ENCODE measurements around the gene TADA3.
A peak's percentile ranks its signal among the peaks of the same experiment; 100 is the strongest.

TADA3 gene

GRCh38 chr3:9810433-9810770 is 18.1 kb upstream of the TADA3 start:
- DNase-seq (ENCODE audit: low read depth in 2 of 2) = peak in 1 of 2 donors; percentile 25
- no peak for TF ChIP-seq CTCF (IDR thresholded peaks at IDR 0.05; ENCODE audit: low read depth, low read length)
- peak overlapping the region; percentile 52 to 56 for H3K4me3 ChIP-seq (replicated peaks in 1 of 2; ENCODE audit: low read depth in 2 of 2, low read length in 2 of 2)

GRCh38 chr3:9809615-9810432 is 17.6 kb upstream of the TADA3 start, which contains the start of gene TTLL3:
TSS of gene TTLL3 (plus strand) at chr3:9810262. CDS start at chr3:9810662, 400 bp downstream.
- TF ChIP-seq CTCF (IDR thresholded peaks at IDR 0.05; ENCODE audit: low read depth, low read length) = no peak
- DNase-seq (ENCODE audit: low read depth in 2 of 2) = peak; percentile 59 to 72
- H3K4me3 ChIP-seq (replicated peaks in 1 of 2; ENCODE audit: low read depth in 2 of 2, low read length in 2 of 2) = peak within 1 kb of the TSS; percentile 52 to 56

GRCh38 chr3:9809239-9809614 is 17.0 kb upstream of the TADA3 start:
- DNase-seq (ENCODE audit: low read depth in 2 of 2) = no peak
- peak overlapping the region; percentile 52 to 56 for H3K4me3 ChIP-seq (replicated peaks in 1 of 2; ENCODE audit: low read depth in 2 of 2, low read length in 2 of 2)
- no peak for TF ChIP-seq CTCF (IDR thresholded peaks at IDR 0.05; ENCODE audit: low read depth, low read length)

GRCh38 chr3:9808345-9809037 is 16.2 kb upstream of the TADA3 start:
- TF ChIP-seq CTCF (IDR thresholded peaks at IDR 0.05; ENCODE audit: low read depth, low read length) = peak; percentile 31
- DNase-seq (ENCODE audit: low read depth in 2 of 2) = peak; percentile 23 to 48
- H3K4me3 ChIP-seq (replicated peaks in 1 of 2; ENCODE audit: low read depth in 2 of 2, low read length in 2 of 2) = no peak overlapping the region

GRCh38 chr3:9807981-9808344 is 15.7 kb upstream of the TADA3 start:
- H3K4me3 ChIP-seq (replicated peaks in 1 of 2; ENCODE audit: low read depth in 2 of 2, low read length in 2 of 2) = no peak overlapping the region
- no peak for TF ChIP-seq CTCF (IDR thresholded peaks at IDR 0.05; ENCODE audit: low read depth, low read length)
- DNase-seq (ENCODE audit: low read depth in 2 of 2) = no peak

GRCh38 chr3:9806688-9807589 is 14.7 kb upstream of the TADA3 start:
- DNase-seq (ENCODE audit: low read depth in 2 of 2) = no peak
- TF ChIP-seq CTCF (IDR thresholded peaks at IDR 0.05; ENCODE audit: low read depth, low read length) = no peak
- no peak overlapping the region for H3K4me3 ChIP-seq (replicated peaks in 1 of 2; ENCODE audit: low read depth in 2 of 2, low read length in 2 of 2)
